Measurements from ENCODE around the gene MED13L.

GRCh38 chr12:116019415-116019814 lies 258.1 kb downstream of the MED13L start:
- no peak for TF ChIP-seq CTCF (IDR thresholded peaks at IDR 0.05)
- TF ChIP-seq POLR2A (IDR thresholded peaks at IDR 0.05): no peak
- no peak for TF ChIP-seq EP300 (IDR thresholded peaks at IDR 0.05; ENCODE audit: low read depth)
- TF ChIP-seq POLR2AphosphoS5 (IDR thresholded peaks at IDR 0.05): no peak

Measured in transverse colon (tissue), 4 donors.